HG02943 (cell line): ENCODE data around the gene PATL2.
"Not testable (repeated sequence)": the region's sequence is repeated elsewhere in the genome, so short reads cannot be mapped to it uniquely, and the experiment has no call there.

Source experiments
- ATAC-seq: cut with Tn5 transposase; IDR thresholded peaks from one replicate; pipeline ENCODE4 v1.9.1; 2021; ENCODE audit warnings: mild to moderate bottlenecking, low read depth, moderate library complexity; ENCODE audit not compliant: unreplicated experiment

PATL2 gene

GRCh38 chr15:44656913-44657312 is 54.2 kb downstream of the PATL2 start:
- ATAC-seq: no peak

GRCh38 chr15:44656298-44656697 is 54.8 kb downstream of the PATL2 start:
- no peak for ATAC-seq

GRCh38 chr15:44654858-44655257 is 56.3 kb downstream of the PATL2 start:
- ATAC-seq: no peak

GRCh38 chr15:44647637-44648036 is 63.5 kb downstream of the PATL2 start:
- ATAC-seq: no peak

- no peak for ATAC-seq
These were observed 64.1 kb downstream of the PATL2 start for GRCh38 chr15:44647036-44647435.

- no peak for ATAC-seq
These were observed 64.7 kb downstream of the PATL2 start for GRCh38 chr15:44646460-44646859.

- no peak for ATAC-seq
These were observed 69.5 kb downstream of the PATL2 start for GRCh38 chr15:44641651-44642050.

- ATAC-seq: no peak
These were observed 74.1 kb downstream of the PATL2 start for GRCh38 chr15:44636976-44637375.

GRCh38 chr15:44633603-44634002 is 77.5 kb downstream of the PATL2 start:
- no peak for ATAC-seq

- not testable (repeated sequence) for ATAC-seq
These were observed 85.8 kb downstream of the PATL2 start for GRCh38 chr15:44625286-44625685.

- no peak for ATAC-seq
These were observed 87.9 kb downstream of the PATL2 start for GRCh38 chr15:44623178-44623577.

GRCh38 chr15:44620081-44620480 is 91.0 kb downstream of the PATL2 start:
- no peak for ATAC-seq

GRCh38 chr15:44616974-44617373 is 94.1 kb downstream of the PATL2 start:
- ATAC-seq: no peak
